Naive thymus-derived CD4-positive, alpha-beta T cell (primary cell): ENCODE measurements around the gene CCDC74A. TPM values are rescaled to one million over a fixed set of nuclear protein-coding genes. Genes with fewer than 3 reads are reported as not detected.
"Not testable (repeated sequence)": the region's sequence is repeated elsewhere in the genome, so short reads cannot be mapped to it uniquely, and the experiment has no call there.

Experiments used
- ATAC-seq: fragments of 150-1000 bp; cut with Tn5 transposase; 2 replicates; pipeline ENCODE4 v1.10.0; 2021; ENCODE audit warnings: mild to moderate bottlenecking, moderate library complexity
- CTCF ChIA-PET: fragments of 350-600 bp; sonication (Branson Sonifier 250); formaldehyde crosslinking; loops from one replicate; lab custom pipeline; 2021; ENCODE audit warnings: antibody characterized with exemption; lab: Charles Lee
- POLR2A ChIA-PET: fragments of 350-600 bp; sonication (Branson Sonifier 250); formaldehyde crosslinking; loops from one replicate; lab custom pipeline; 2021; ENCODE audit warnings: antibody characterized with exemption, inconsistent platforms; lab: Charles Lee
- DNase-seq, 9 donors: peaks; one replicate each; pipeline versions ENCODE4 v3.0.0 to v3.0.0-alpha.2; 2020 to 2022; ENCODE audit warnings: mixed read lengths in 1 of 9
- H3K27ac ChIP-seq: one replicate; pipeline ENCODE4 v1.7.0; 2013; ENCODE audit warnings: mild to moderate bottlenecking, low read depth, low read length, moderate library complexity
- H3K27me3 ChIP-seq, 2 donors: one replicate each; pipeline ENCODE4 v1.7.0; 2013; ENCODE audit warnings: low read length in 2 of 2, mild to moderate bottlenecking in 2 of 2, moderate library complexity in 2 of 2; ENCODE audit not compliant: control insufficient read depth in 2 of 2, insufficient read depth in 2 of 2
- H3K36me3 ChIP-seq, 3 experiments: 1 replicate in 2 of 3; 2 replicates in 1 of 3; pipeline ENCODE4 v1.7.0; 2013; ENCODE audit warnings: low read length in 3 of 3, mild to moderate bottlenecking in 3 of 3, moderate library complexity in 1 of 3; ENCODE audit not compliant: insufficient read depth in 3 of 3, control insufficient read depth in 2 of 3
- H3K4me1 ChIP-seq, 2 donors: one replicate each; pipeline ENCODE4 v1.7.0; 2013; ENCODE audit warnings: low read length in 2 of 2, mild to moderate bottlenecking in 2 of 2, moderate library complexity in 1 of 2; ENCODE audit not compliant: control insufficient read depth in 2 of 2, insufficient read depth in 2 of 2
- H3K4me3 ChIP-seq: 2 replicates; pipeline ENCODE4 v1.7.0; 2013; ENCODE audit warnings: mild to moderate bottlenecking, low read length
- H3K9me3 ChIP-seq, 3 experiments: 1 replicate in 2 of 3; 2 replicates in 1 of 3; pipeline ENCODE4 v1.7.0; 2013; ENCODE audit warnings: low read length in 3 of 3; ENCODE audit not compliant: control insufficient read depth in 2 of 3
- H3K27ac Mint-ChIP-seq, 9 donors: one replicate each; pipeline ENCODE4 v1.8.0; 2020 to 2022; ENCODE audit warnings: mixed read lengths in 9 of 9, mild to moderate bottlenecking in 8 of 9, moderate library complexity in 5 of 9, inconsistent platforms in 2 of 9
- H3K27me3 Mint-ChIP-seq, 5 donors: one replicate each; pipeline ENCODE4 v1.8.0; 2021 to 2022; ENCODE audit warnings: mixed read lengths in 5 of 5, mild to moderate bottlenecking in 1 of 5
- H3K36me3 Mint-ChIP-seq, 5 donors: one replicate each; pipeline ENCODE4 v1.8.0; 2020 to 2022; ENCODE audit warnings: mixed read lengths in 5 of 5, mild to moderate bottlenecking in 3 of 5, inconsistent platforms in 1 of 5
- H3K4me1 Mint-ChIP-seq, 7 donors: one replicate each; pipeline ENCODE4 v1.8.0; 2020 to 2022; ENCODE audit warnings: mixed read lengths in 7 of 7, mild to moderate bottlenecking in 3 of 7, inconsistent platforms in 1 of 7
- H3K4me3 Mint-ChIP-seq, 10 donors: one replicate each; pipeline ENCODE4 v1.8.0; 2020 to 2022; ENCODE audit warnings: mild to moderate bottlenecking in 10 of 10, mixed read lengths in 10 of 10, moderate library complexity in 6 of 10, inconsistent platforms in 2 of 10
- H3K9me3 Mint-ChIP-seq, 11 donors: one replicate each; pipeline ENCODE4 v1.8.0; 2020 to 2022; ENCODE audit warnings: mixed read lengths in 11 of 11, mild to moderate bottlenecking in 4 of 11, inconsistent platforms in 1 of 11, moderate library complexity in 1 of 11
- intact Hi-C, 2 donors: fragments of 100-400 bp; cut with micrococcal nuclease; formaldehyde crosslinking; loops; one replicate each; pipeline ENCODE4 v1.15.1; 2023
- polyA plus RNA-seq, 2 donors: library from polyadenylated mRNA; unstranded; fragments of 300-500 nt; fragmentation: Illumina TruSeq; gene quantifications; one replicate each; pipeline ENCODE4 v1.2.3, GENCODE V29; 2021
- total RNA-seq, 6 experiments: library from RNA in 5 of 6; stranded (reverse) in 5 of 6; gene quantifications; 1 replicate in 5 of 6; 2 replicates in 1 of 6; pipeline ENCODE4 v1.2.3 and lab custom pipeline; 2021 to 2026

Gene CCDC74A
- total and polyA plus RNA-seq, 7 experiments from 2014 or later, result 0.38 to 2.4 (median 0.71) TPM; not detected in 3

GRCh38 chr2:131483981-131484820 lies 43.5 kb upstream of the CCDC74A start:
- H3K27ac ChIP-seq, H3K4me3 ChIP-seq, H3K4me3 Mint-ChIP-seq, POLR2A ChIA-PET, H3K4me1 ChIP-seq, H3K9me3 Mint-ChIP-seq, H3K27me3 Mint-ChIP-seq, H3K27me3 ChIP-seq, CTCF ChIA-PET, ATAC-seq, H3K9me3 ChIP-seq, H3K27ac Mint-ChIP-seq, intact Hi-C loops, DNase-seq, H3K36me3 ChIP-seq: not testable (repeated sequence)
- H3K4me1 Mint-ChIP-seq, result peaks cover 0 to 15% (median 9%) of the 10 kb centered on the region in 7 donors
- peaks cover 0 to 20% (median 2%) of the 10 kb centered on the region in 5 donors for H3K36me3 Mint-ChIP-seq

- ATAC-seq, H3K9me3 ChIP-seq, POLR2A ChIA-PET, H3K4me1 ChIP-seq, intact Hi-C loops, H3K27ac ChIP-seq, CTCF ChIA-PET, H3K27me3 ChIP-seq, H3K36me3 ChIP-seq, H3K4me3 ChIP-seq, H3K27me3 Mint-ChIP-seq, H3K4me3 Mint-ChIP-seq, DNase-seq, H3K9me3 Mint-ChIP-seq, H3K27ac Mint-ChIP-seq: not testable (repeated sequence)
- H3K36me3 Mint-ChIP-seq, result peaks cover 0 to 20% (median 2%) of the 10 kb centered on the region in 5 donors
- peaks cover 4 to 17% (median 10%) of the 10 kb centered on the region in 7 donors for H3K4me1 Mint-ChIP-seq
Observed at GRCh38 chr2:131484906-131485460, 42.7 kb upstream of the CCDC74A start.

GRCh38 chr2:131486201-131486902 lies 41.3 kb upstream of the CCDC74A start:
- H3K36me3 Mint-ChIP-seq, result peaks cover 0 to 15% (median 4%) of the 10 kb centered on the region in 5 donors
- H3K9me3 Mint-ChIP-seq, H3K27ac ChIP-seq, POLR2A ChIA-PET, DNase-seq, H3K27me3 ChIP-seq, H3K4me1 ChIP-seq, H3K36me3 ChIP-seq, H3K27ac Mint-ChIP-seq, H3K9me3 ChIP-seq, H3K27me3 Mint-ChIP-seq, H3K4me3 ChIP-seq, intact Hi-C loops, CTCF ChIA-PET, H3K4me3 Mint-ChIP-seq, ATAC-seq: not testable (repeated sequence)
- H3K4me1 Mint-ChIP-seq, result peaks cover 18 to 28% (median 19%) of the 10 kb centered on the region in 7 donors

GRCh38 chr2:131488306-131489205 lies 39.1 kb upstream of the CCDC74A start:
- Mint-ChIP-seq H3K36me3 (peaks cover 0 to 5% (median 0%) of the 10 kb centered on the region in 5 donors), H3K27ac (peak overlapping the region in 2 of 9 donors; percentile 22 to 88), H3K9me3 (peaks cover 0 to 5% (median 0%) of the 10 kb centered on the region in 11 donors), H3K4me3 (peak overlapping the region in 1 of 10 donors; percentile 48), H3K27me3 (no peaks in the 10 kb centered on the region), H3K4me1 (peaks cover 16 to 35% (median 27%) of the 10 kb centered on the region in 7 donors)
- H3K36me3 ChIP-seq, result peaks cover 0 to 12% (median 0%) of the 10 kb centered on the region in 3 experiments
- ChIA-PET POLR2A (interaction anchor here (0.6 kb wide), 1 partner anchor 12 kb away, joined by 3 read pairs; no protein-coding TSS in a partner anchor), CTCF (interaction anchor here (0.7 kb wide), 1 partner anchor 201 kb away, joined by 4 read pairs; no protein-coding TSS in a partner anchor)
- ATAC-seq (no peak), DNase-seq (no peak)
- H3K9me3 ChIP-seq, result no peaks in the 10 kb centered on the region
- intact Hi-C loops, result no loop called here
- H3K27ac ChIP-seq, result no peak overlapping the region
- H3K27me3 ChIP-seq, result no peaks in the 10 kb centered on the region
- peaks cover 6 to 11% of the 10 kb centered on the region in 2 donors for H3K4me1 ChIP-seq
- no peak overlapping the region for H3K4me3 ChIP-seq

- peak overlapping the region; percentile 87 to 93 (median 91) for H3K27ac Mint-ChIP-seq
- POLR2A ChIA-PET, H3K9me3 Mint-ChIP-seq, ATAC-seq, H3K36me3 Mint-ChIP-seq, H3K9me3 ChIP-seq, CTCF ChIA-PET, H3K27me3 ChIP-seq, H3K27me3 Mint-ChIP-seq: not testable (repeated sequence)
- Histone ChIP-seq H3K4me3 (peak overlapping the region; percentile 68), H3K27ac (peak overlapping the region; percentile 78), H3K4me1 (peaks cover 13 to 14% of the 10 kb centered on the region in 2 donors), H3K36me3 (peaks cover 0 to 12% (median 0%) of the 10 kb centered on the region in 3 experiments)
- peaks cover 25 to 51% (median 39%) of the 10 kb centered on the region in 7 donors for H3K4me1 Mint-ChIP-seq
- H3K4me3 Mint-ChIP-seq, result peak overlapping the region; percentile 79 to 93 (median 89)
- DNase-seq, result peak in 6 of 9 donors; percentile 17 to 33 (median 26)
- intact Hi-C loops, result loop anchor here (5.0 to 10.0 kb wide), 4 partner anchors 311 to 1116 kb away; no protein-coding TSS in a partner anchor
Observed at GRCh38 chr2:131490616-131491468, 36.8 kb upstream of the CCDC74A start.
